Uterus (tissue), 2 donors: ENCODE measurements around the gene ISLR2.

Experiments used
- CTCF ChIP-seq, 4 experiments: fragments of 200-600 bp in 2 of 4; fragments of 450-650 bp in 2 of 4; sonication (generic) in 2 of 4; IDR thresholded peaks; one replicate each; pipeline ENCODE4 v1.5.1; 2016 to 2019; ENCODE audit warnings: antibody characterized with exemption in 4 of 4, mild to moderate bottlenecking in 2 of 4, moderate library complexity in 1 of 4
- POLR2A ChIP-seq, 2 donors: fragments of 450-650 bp; IDR thresholded peaks; one replicate each; pipeline ENCODE4 v1.6.1; 2016; ENCODE audit warnings: antibody characterized with exemption in 2 of 2, mild to moderate bottlenecking in 1 of 2, moderate library complexity in 1 of 2

- TF ChIP-seq CTCF (IDR thresholded peaks at IDR 0.05) (no peak), POLR2A (IDR thresholded peaks at IDR 0.05) (no peak)
Observed at GRCh38 chr15:74120426-74120825, 10.0 kb upstream of the ISLR2 start.
